ENCODE data around the gene PLEKHH2. TPM values are rescaled to one million over a fixed set of nuclear protein-coding genes. Genes with fewer than 3 reads are reported as not detected.

PLEKHH2 gene
- total RNA-seq, 1 donor from 2014 or later: 19.6 TPM

DNA sequence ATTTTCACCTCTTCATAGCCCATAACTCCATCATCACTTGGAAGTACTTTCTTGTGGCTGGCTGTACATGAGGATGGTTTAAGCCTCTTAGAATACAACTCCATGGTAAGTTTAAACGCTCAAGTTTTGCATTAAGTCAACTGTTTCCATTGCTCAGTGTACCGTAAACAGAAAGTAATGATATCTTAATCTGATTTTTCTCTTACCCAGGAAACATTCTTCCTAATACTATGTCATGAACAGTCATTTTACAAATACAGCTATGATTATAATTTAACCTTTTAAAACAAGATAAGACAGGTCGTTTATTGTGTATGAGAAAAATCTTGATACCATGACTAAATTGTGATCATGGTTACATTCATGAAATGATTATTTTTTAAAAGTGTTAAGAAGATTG lies 125.2 kb downstream of the PLEKHH2 start:
- H3K27me3 Mint-ChIP-seq (ENCODE audit: unreplicated experiment): no peaks in the 10 kb centered on the region
- DNase-seq (ENCODE audit: extremely low spot score, unreplicated experiment): no peak
- H3K4me1 Mint-ChIP-seq (ENCODE audit: unreplicated experiment): peaks cover 17% of the 10 kb centered on the region
- H3K36me3 Mint-ChIP-seq (ENCODE audit: unreplicated experiment): peaks cover 8% of the 10 kb centered on the region
- TF ChIP-seq, protein P1, sequence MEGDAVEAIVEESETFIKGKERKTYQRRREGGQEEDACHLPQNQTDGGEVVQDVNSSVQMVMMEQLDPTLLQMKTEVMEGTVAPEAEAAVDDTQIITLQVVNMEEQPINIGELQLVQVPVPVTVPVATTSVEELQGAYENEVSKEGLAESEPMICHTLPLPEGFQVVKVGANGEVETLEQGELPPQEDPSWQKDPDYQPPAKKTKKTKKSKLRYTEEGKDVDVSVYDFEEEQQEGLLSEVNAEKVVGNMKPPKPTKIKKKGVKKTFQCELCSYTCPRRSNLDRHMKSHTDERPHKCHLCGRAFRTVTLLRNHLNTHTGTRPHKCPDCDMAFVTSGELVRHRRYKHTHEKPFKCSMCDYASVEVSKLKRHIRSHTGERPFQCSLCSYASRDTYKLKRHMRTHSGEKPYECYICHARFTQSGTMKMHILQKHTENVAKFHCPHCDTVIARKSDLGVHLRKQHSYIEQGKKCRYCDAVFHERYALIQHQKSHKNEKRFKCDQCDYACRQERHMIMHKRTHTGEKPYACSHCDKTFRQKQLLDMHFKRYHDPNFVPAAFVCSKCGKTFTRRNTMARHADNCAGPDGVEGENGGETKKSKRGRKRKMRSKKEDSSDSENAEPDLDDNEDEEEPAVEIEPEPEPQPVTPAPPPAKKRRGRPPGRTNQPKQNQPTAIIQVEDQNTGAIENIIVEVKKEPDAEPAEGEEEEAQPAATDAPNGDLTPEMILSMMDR (IDR thresholded peaks at IDR 0.05): no peak
- no peak overlapping the region for H3K4me3 Mint-ChIP-seq (ENCODE audit: unreplicated experiment)
- H3K27ac Mint-ChIP-seq (ENCODE audit: unreplicated experiment): no peak overlapping the region
- no peaks in the 10 kb centered on the region for H3K9me3 Mint-ChIP-seq (ENCODE audit: unreplicated experiment)

DNA sequence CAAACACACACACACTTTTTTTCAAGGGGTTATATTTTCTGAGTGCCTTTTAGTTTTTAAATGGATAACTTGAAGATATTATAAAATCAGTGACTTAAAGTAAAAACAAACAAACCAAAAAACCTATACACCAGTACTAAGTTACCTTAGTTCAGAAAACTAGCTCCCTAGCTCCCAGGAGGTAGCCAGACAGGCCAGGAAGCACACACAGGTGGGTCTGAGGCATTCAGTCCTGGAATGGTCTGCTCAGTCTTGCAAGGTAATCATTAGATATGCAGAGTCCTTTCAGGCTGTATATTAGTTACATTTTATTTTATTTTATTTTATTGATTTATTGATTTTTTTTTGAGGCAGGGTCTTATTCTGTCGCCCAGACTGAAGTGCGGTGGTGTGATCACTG lies 126.0 kb downstream of the PLEKHH2 start:
- no peak for DNase-seq (ENCODE audit: extremely low spot score, unreplicated experiment)
- TF ChIP-seq, protein P1 (IDR thresholded peaks at IDR 0.05): no peak

DNA sequence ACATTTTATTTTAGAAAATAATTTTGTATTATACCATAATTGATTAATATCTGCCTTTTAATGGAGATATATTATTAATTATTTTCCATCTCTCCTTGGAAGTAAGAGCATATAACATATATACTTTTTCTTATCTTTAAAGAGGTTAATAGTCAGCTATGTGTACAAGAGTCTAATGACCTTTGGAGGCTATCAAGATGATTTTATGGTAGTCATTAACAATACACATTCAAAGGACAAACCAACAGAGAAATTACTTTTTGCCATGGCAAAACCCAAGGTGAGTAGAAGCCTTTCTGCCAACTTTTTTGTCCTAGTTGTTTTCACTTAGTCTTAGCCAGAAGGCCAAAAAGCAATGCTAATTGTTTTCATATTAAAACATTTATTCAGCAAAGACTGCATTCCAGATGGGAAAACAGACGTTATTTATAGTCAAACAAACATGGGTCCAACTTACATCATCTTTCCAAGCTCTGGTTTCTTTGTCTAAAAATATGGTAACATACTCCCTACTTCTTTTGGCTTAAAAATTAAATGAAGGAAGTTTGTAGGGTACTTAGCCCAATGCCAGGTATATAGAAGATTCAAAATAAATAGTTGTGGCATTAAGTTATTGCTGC lies 127.1 kb downstream of the PLEKHH2 start:
- Mint-ChIP-seq H3K36me3 (ENCODE audit: unreplicated experiment) (peaks cover 11% of the 10 kb centered on the region), H3K4me1 (ENCODE audit: unreplicated experiment) (peaks cover 10% of the 10 kb centered on the region), H3K27me3 (ENCODE audit: unreplicated experiment) (no peaks in the 10 kb centered on the region), H3K9me3 (ENCODE audit: unreplicated experiment) (no peaks in the 10 kb centered on the region), H3K4me3 (ENCODE audit: unreplicated experiment) (no peak overlapping the region), H3K27ac (ENCODE audit: unreplicated experiment) (no peak overlapping the region)
- TF ChIP-seq, protein P1 (IDR thresholded peaks at IDR 0.05): no peak
- no peak for DNase-seq (ENCODE audit: extremely low spot score, unreplicated experiment)

More for the DNA sequence above, 126.0 kb downstream of the PLEKHH2 start:
- Mint-ChIP-seq H3K27me3 (ENCODE audit: unreplicated experiment) (no peaks in the 10 kb centered on the region), H3K4me3 (ENCODE audit: unreplicated experiment) (no peak overlapping the region), H3K9me3 (ENCODE audit: unreplicated experiment) (no peaks in the 10 kb centered on the region), H3K27ac (ENCODE audit: unreplicated experiment) (no peak overlapping the region), H3K4me1 (ENCODE audit: unreplicated experiment) (peaks cover 17% of the 10 kb centered on the region), H3K36me3 (ENCODE audit: unreplicated experiment) (peaks cover 11% of the 10 kb centered on the region)

DNA sequence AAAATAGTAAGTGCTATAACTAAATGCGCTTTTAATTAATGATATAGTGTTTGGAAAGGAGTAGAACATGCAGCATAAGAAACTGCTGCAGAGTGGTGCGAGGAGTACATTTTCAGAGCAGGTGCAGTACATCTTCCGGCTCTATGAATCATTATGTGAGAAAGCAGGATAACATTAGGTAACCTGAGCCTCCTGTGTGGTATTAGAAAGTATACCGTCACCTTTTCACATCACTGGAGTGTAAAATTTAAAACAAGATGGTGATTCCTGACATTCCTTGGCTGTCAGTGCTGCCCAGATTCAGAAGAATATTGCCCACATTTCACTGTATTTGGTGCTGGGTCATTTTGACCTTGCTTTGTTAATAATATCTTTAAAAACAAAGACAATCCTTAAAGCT lies 128.9 kb downstream of the PLEKHH2 start:
- H3K9me3 Mint-ChIP-seq (ENCODE audit: unreplicated experiment): no peaks in the 10 kb centered on the region

DNA sequence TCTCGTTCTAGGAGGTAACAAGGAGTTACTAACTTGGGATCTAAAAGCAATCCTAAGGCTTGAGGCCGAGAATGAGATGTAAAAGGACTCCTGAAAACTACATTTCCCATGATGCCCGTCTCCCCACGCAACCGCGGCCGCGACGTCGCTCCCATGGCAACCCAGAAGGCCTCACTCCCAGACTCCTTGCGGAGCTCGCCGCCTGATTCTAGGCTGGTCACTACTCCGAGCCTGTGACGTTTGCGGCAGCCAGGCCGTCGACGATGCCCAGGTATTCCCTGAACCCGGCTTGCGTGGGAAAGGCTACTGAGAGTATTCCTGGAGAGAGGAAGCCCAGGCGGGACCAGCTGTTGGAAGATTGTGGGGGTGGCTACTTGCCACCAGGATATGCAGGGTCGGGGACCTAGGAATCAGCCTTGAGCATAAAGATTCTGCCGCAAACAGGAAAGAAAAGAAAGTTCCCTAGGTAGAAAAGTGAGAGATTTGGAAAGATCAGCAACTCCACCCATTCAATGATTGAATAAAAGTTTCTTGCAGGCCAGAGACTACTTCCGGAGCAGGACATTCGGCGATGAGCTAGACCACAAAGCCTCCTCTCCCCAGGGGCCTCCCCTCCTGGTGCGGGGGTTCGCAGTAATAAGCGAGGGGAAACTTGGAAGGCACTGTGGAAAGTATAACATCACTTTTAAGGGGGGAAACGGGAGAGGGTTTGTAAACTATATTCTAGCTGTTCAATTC lies 137.0 kb downstream of the PLEKHH2 start, which contains the start of gene DYNC2LI1:
Gene DYNC2LI1 (plus strand): TSS at position 164 of the 738 bp plus-strand sequence. CDS start 100 bp downstream, at position 264.
- Mint-ChIP-seq H3K4me3 (ENCODE audit: unreplicated experiment) (peak within 1 kb of the TSS; percentile 97), H3K9me3 (ENCODE audit: unreplicated experiment) (no peaks in the 10 kb centered on the region), H3K27me3 (ENCODE audit: unreplicated experiment) (no peaks in the 10 kb centered on the region), H3K27ac (ENCODE audit: unreplicated experiment) (peak within 1 kb of the TSS; percentile 99), H3K36me3 (ENCODE audit: unreplicated experiment) (peaks cover 5% of the 10 kb centered on the region), H3K4me1 (ENCODE audit: unreplicated experiment) (peaks cover 12% of the 10 kb centered on the region)
- peak; percentile 96 for DNase-seq (ENCODE audit: extremely low spot score, unreplicated experiment)
- TF ChIP-seq, protein P1 (IDR thresholded peaks at IDR 0.05): no peak

More for the DNA sequence above, 128.9 kb downstream of the PLEKHH2 start:
- TF ChIP-seq, protein P1 (IDR thresholded peaks at IDR 0.05): no peak
- H3K36me3 Mint-ChIP-seq (ENCODE audit: unreplicated experiment): peaks cover 11% of the 10 kb centered on the region
- DNase-seq (ENCODE audit: extremely low spot score, unreplicated experiment): no peak
- H3K4me1 Mint-ChIP-seq (ENCODE audit: unreplicated experiment): no peaks in the 10 kb centered on the region
- no peak overlapping the region for H3K27ac Mint-ChIP-seq (ENCODE audit: unreplicated experiment)
- H3K27me3 Mint-ChIP-seq (ENCODE audit: unreplicated experiment): no peaks in the 10 kb centered on the region
- H3K4me3 Mint-ChIP-seq (ENCODE audit: unreplicated experiment): no peak overlapping the region

All from osteocyte (in vitro differentiated cells).